Measurements from ENCODE around the gene WWOX. TPM values are rescaled to one million over a fixed set of nuclear protein-coding genes. Genes with fewer than 3 reads are reported as not detected.

The WWOX gene
- total RNA-seq, 1 donor from 2014 or later: 106 TPM

DNA sequence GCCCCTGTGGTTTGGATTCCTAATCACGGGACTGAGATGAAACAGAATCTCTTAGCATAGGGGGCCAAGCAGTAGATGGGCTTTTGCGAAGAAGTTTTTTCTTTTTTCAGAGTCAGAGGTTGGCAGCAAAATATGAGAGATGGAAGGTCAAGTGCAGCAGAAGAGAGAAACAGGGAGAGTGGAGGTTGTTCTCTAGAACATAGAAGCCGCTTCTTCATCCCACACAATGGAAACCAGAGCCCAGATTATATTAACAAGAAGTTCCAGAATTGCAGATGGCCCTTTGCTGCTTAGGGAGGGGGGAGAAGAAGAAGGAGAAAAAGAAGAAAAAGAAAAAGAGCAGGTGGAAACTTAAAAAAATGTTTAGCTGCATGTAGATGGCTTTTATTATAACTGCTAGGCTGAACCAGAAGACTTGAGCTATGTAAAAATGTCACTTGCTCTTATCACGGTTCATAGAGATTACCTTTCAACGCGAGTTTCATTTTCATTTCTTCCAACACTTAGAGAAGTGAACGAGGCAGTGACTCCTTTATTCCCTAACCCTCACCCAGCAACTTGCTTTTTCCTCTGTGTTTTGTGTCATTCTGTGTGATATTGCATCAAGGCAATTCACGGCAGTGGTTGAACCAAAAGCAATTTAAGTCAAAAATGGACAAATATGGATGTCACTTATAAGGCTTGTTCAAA lies 737.5 kb downstream of the WWOX start:
- H3K4me1 ChIP-seq: no peaks in the 10 kb centered on the region
- intact Hi-C loops (cut with DNase I): no loop called here
- DNase-seq (ENCODE audit: low spot score in 2 of 2): no peak

DNA sequence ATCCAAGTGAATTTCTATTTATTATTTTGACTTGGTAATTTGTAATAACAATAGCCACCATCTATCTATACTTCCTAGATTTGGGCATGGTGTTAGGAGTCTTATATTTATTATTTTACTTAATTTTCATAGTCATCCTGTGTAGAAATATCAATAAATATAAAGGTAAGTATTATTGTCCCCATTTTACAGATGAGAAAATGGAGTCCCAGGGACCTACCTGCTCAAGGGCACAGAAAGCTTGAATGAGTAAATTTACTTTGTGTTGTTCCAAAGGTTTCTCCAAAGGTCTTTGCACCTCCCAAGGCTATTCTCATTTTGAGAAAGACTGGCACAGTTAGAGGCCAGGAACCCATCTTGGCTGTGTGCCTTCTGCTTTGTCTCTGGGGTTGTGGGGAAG lies 738.3 kb downstream of the WWOX start:
- DNase-seq (ENCODE audit: low spot score in 2 of 2): no peak
- intact Hi-C loops (cut with DNase I): no loop called here
- Histone ChIP-seq H3K27ac (no peak overlapping the region), H3K9me3 (no peaks in the 10 kb centered on the region), H3K27me3 (no peaks in the 10 kb centered on the region), H3K4me1 (no peaks in the 10 kb centered on the region), H3K36me3 (no peaks in the 10 kb centered on the region), H3K4me3 (no peak overlapping the region)
- TF ChIP-seq, protein P1, sequence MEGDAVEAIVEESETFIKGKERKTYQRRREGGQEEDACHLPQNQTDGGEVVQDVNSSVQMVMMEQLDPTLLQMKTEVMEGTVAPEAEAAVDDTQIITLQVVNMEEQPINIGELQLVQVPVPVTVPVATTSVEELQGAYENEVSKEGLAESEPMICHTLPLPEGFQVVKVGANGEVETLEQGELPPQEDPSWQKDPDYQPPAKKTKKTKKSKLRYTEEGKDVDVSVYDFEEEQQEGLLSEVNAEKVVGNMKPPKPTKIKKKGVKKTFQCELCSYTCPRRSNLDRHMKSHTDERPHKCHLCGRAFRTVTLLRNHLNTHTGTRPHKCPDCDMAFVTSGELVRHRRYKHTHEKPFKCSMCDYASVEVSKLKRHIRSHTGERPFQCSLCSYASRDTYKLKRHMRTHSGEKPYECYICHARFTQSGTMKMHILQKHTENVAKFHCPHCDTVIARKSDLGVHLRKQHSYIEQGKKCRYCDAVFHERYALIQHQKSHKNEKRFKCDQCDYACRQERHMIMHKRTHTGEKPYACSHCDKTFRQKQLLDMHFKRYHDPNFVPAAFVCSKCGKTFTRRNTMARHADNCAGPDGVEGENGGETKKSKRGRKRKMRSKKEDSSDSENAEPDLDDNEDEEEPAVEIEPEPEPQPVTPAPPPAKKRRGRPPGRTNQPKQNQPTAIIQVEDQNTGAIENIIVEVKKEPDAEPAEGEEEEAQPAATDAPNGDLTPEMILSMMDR (IDR thresholded peaks at IDR 0.05): no peak

More for the DNA sequence above, 737.5 kb downstream of the WWOX start:
- Histone ChIP-seq H3K4me3 (no peak overlapping the region), H3K36me3 (no peaks in the 10 kb centered on the region), H3K9me3 (no peaks in the 10 kb centered on the region), H3K27ac (no peak overlapping the region), H3K27me3 (no peaks in the 10 kb centered on the region)
- TF ChIP-seq, protein P1 (IDR thresholded peaks at IDR 0.05): no peak

DNA sequence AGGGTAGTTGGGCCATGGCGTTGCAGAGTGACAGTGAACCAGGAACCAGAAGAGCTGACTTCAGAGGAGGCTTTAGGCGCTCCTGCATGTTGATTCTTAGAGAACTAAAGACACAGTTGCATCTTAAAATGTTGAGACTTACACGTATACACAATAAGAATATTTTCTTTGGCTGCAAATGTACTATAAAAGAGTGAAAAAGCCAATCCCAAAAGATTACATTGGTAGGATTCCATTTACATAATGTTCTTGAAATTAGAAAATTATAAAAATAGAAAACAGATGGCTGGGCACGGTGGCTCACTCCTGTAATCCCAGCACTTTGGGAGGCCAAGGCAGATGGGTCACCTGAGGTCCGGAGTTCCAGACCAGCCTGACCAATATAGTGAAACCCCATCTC lies 738.8 kb downstream of the WWOX start:
- H3K27me3 ChIP-seq: no peaks in the 10 kb centered on the region
- H3K36me3 ChIP-seq: no peaks in the 10 kb centered on the region
- H3K9me3 ChIP-seq: no peaks in the 10 kb centered on the region
- intact Hi-C loops (cut with DNase I): no loop called here
- TF ChIP-seq, protein P1 (IDR thresholded peaks at IDR 0.05): no peak
- no peak overlapping the region for H3K4me3 ChIP-seq
- no peaks in the 10 kb centered on the region for H3K4me1 ChIP-seq
- no peak for DNase-seq (ENCODE audit: low spot score in 2 of 2)
- H3K27ac ChIP-seq: no peak overlapping the region

DNA sequence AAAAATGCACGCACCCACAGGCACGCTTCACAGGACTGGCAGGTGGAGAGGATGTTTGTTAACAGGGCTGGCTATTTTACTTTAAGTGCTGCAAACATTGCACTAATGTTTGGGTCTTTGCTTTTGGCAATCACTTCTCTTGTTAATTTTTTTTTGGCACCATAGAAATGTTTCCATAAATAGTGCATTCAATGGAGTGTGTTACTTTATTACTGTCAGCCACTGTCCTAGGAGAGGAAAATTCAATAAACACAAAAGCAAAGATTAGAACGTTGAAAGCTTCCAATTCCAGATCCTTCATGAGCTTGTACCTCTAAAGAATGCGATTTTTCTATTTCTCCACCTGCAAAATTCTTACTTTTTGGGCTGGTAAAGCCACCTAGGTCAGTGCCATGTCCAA lies 743.5 kb downstream of the WWOX start:
- Histone ChIP-seq H3K27ac (no peak overlapping the region), H3K4me3 (no peak overlapping the region), H3K36me3 (no peaks in the 10 kb centered on the region), H3K27me3 (no peaks in the 10 kb centered on the region), H3K9me3 (no peaks in the 10 kb centered on the region), H3K4me1 (no peaks in the 10 kb centered on the region)
- no peak for DNase-seq (ENCODE audit: low spot score in 2 of 2)
- intact Hi-C loops (cut with DNase I): no loop called here
- TF ChIP-seq, protein P1 (IDR thresholded peaks at IDR 0.05): no peak

DNA sequence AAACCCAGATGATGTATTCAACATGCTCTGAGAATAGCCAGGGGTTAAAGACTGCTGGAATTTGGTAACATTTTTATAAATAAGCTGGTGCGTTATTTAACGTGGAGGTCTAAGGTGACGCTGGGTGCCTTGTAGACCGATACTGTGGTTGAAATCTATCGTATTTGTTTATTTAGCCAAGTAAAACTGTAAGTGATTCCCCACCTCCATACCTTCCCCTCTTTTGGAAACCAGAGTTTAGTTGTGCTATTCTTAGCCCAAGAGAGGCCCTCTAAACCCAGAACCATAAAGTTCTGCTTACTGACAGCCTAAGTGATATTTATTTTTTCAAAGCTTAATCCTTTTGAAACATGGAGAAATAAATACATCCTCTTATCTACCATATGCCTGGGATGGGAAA lies 744.5 kb downstream of the WWOX start:
- no peak overlapping the region for H3K27ac ChIP-seq

More for the DNA sequence above, 744.5 kb downstream of the WWOX start:
- Histone ChIP-seq H3K36me3 (no peaks in the 10 kb centered on the region), H3K9me3 (no peaks in the 10 kb centered on the region), H3K4me1 (no peaks in the 10 kb centered on the region), H3K27me3 (no peaks in the 10 kb centered on the region), H3K4me3 (no peak overlapping the region)
- intact Hi-C loops (cut with DNase I): no loop called here
- no peak for DNase-seq (ENCODE audit: low spot score in 2 of 2)
- TF ChIP-seq, protein P1 (IDR thresholded peaks at IDR 0.05): no peak
